HepG2 (cell line): ENCODE data around the gene LRRC25. TPM values are rescaled to one million over a fixed set of nuclear protein-coding genes. Genes with fewer than 3 reads are reported as not detected.

Source experiments
- AGO2 ChIP-seq: fragments of 200-400 bp; formaldehyde crosslinking; optimal IDR thresholded peaks from 2 replicates; pipeline ENCODE3; 2017; ENCODE audit warnings: mild to moderate bottlenecking, low read depth, low read length, moderate library complexity
- CBFB ChIP-seq: sonication (generic); formaldehyde crosslinking; IDR thresholded peaks from 2 replicates; pipeline ENCODE4 v1.4.0; 2020; ENCODE audit warnings: missing genetic modification reagents
- DNMT3B ChIP-seq: conservative IDR thresholded peaks from 2 replicates; pipeline ENCODE4 v1.6.1; 2016; ENCODE audit warnings: missing biosample characterization, control low read depth
- FIP1L1 ChIP-seq: fragments of 200-400 bp; formaldehyde crosslinking; IDR thresholded peaks from 2 replicates; pipeline ENCODE4 v1.6.1; 2018; ENCODE audit warnings: low read depth, mild to moderate bottlenecking, low read length, moderate library complexity, borderline replicate concordance; ENCODE audit not compliant: insufficient read depth
- GLI4 ChIP-seq: sonication (generic); formaldehyde crosslinking; IDR thresholded peaks from 2 replicates; pipeline ENCODE4 v1.5.1; 2020; ENCODE audit warnings: missing genetic modification reagents, mild to moderate bottlenecking, moderate library complexity, borderline replicate concordance
- GTF2F1 ChIP-seq: fragments of 150-350 bp; IDR thresholded peaks from 2 replicates; pipeline ENCODE4 v1.6.1; 2014; ENCODE audit warnings: low read length
- HMGXB3 ChIP-seq: sonication (generic); formaldehyde crosslinking; IDR thresholded peaks from 2 replicates; pipeline ENCODE4 v1.4.0; 2020; ENCODE audit warnings: missing genetic modification reagents, borderline replicate concordance
- HNRNPL ChIP-seq: fragments of 200-400 bp; formaldehyde crosslinking; IDR thresholded peaks from 2 replicates; pipeline ENCODE4 v1.6.1; 2017; ENCODE audit warnings: mild to moderate bottlenecking, low read depth, low read length
- IKZF1 ChIP-seq: fragments of 450-650 bp; IDR thresholded peaks from 2 replicates; pipeline ENCODE4 v1.7.1; 2016
- JUN ChIP-seq: sonication (generic); formaldehyde crosslinking; IDR thresholded peaks from 2 replicates; pipeline ENCODE4 v1.4.0; 2020; ENCODE audit warnings: mild to moderate bottlenecking, missing genetic modification reagents
- NFKBIZ ChIP-seq: IDR thresholded peaks from 2 replicates; pipeline ENCODE4 v1.6.1; 2018; ENCODE audit warnings: missing genetic modification reagents, missing compliant biosample characterization
- POGK ChIP-seq: sonication (generic); formaldehyde crosslinking; conservative IDR thresholded peaks from 2 replicates; pipeline ENCODE4 v1.8.0; 2022; ENCODE audit warnings: mild to moderate bottlenecking, moderate library complexity, missing genetic modification reagents
- SALL1 ChIP-seq: sonication (generic); formaldehyde crosslinking; IDR thresholded peaks from 2 replicates; pipeline ENCODE4 v1.8.0; 2022; ENCODE audit warnings: mild to moderate bottlenecking, missing genetic modification reagents
- STAT6 ChIP-seq: sonication (generic); formaldehyde crosslinking; IDR thresholded peaks from 2 replicates; pipeline ENCODE4 v1.4.0; 2020; ENCODE audit warnings: missing genetic modification reagents, mild to moderate bottlenecking, borderline replicate concordance
- TBX2 ChIP-seq: sonication (generic); formaldehyde crosslinking; IDR thresholded peaks from 2 replicates; pipeline ENCODE4 v1.5.0; 2020; ENCODE audit warnings: missing genetic modification reagents, mild to moderate bottlenecking, borderline replicate concordance
- ZNF230 ChIP-seq: sonication (generic); formaldehyde crosslinking; IDR thresholded peaks from 2 replicates; pipeline ENCODE4 v1.4.0; 2020; ENCODE audit warnings: mild to moderate bottlenecking, missing genetic modification reagents
- ZNF282 ChIP-seq: fragments of 450-650 bp; IDR thresholded peaks from 2 replicates; pipeline ENCODE4 v1.6.1; 2018; ENCODE audit not compliant: partially characterized antibody
- ZNF446 ChIP-seq: sonication (generic); formaldehyde crosslinking; IDR thresholded peaks from 2 replicates; pipeline ENCODE4 v1.5.0; 2020; ENCODE audit warnings: mild to moderate bottlenecking, missing genetic modification reagents
- ZNF614 ChIP-seq: IDR thresholded peaks from 2 replicates; pipeline ENCODE4 v1.6.1; 2018; ENCODE audit warnings: missing biosample characterization, missing genetic modification reagents, inconsistent platforms, borderline replicate concordance
- polyA plus RNA-seq, 8 experiments: library from polyadenylated mRNA; depleted of rRNA in 3 of 8; stranded (reverse) in 7 of 8; unstranded in 1 of 8; fragments of >200 nt; fragmentation: Illumina TruSeq in 4 of 8; extraction: Trizol in 4 of 8; gene quantifications; 2 replicates each; pipeline versions ENCODE4 v1.2.1 to v1.2.3, GENCODE V29; 2011 to 2016; ENCODE audit warnings: low read depth in 4 of 8, missing spikeins in 1 of 8, mixed read lengths in 1 of 8; ENCODE audit not compliant: insufficient read depth in 1 of 8
- total RNA-seq, 5 experiments: library from RNA; depleted of rRNA; stranded (reverse); fragments of >200 nt; fragmentation: Illumina TruSeq; extraction: Trizol; gene quantifications; 2 replicates each; pipeline ENCODE4 v1.2.3, GENCODE V29; 2016; ENCODE audit warnings: low read depth in 1 of 5

LRRC25 gene
- total and polyA plus RNA-seq, 2 of the 13 experiments (the other 11 are each of a cell fraction or from before 2014, with no cell fraction given): 0.13 to 0.53 TPM

- 0 out of 2 replicates have a peak, but pooled peaks have one; percentile 61 for TF ChIP-seq STAT6 (CRISPR knock-in tag)
- no peak for TF ChIP-seq POGK
- no peak for TF ChIP-seq DNMT3B (CRISPR knock-in tag)
- no peak for TF ChIP-seq JUN (CRISPR knock-in tag)
- peak; percentile 67 for TF ChIP-seq SALL1
- no peak for TF ChIP-seq GTF2F1
- peak; percentile 43; the same call in 1 of the 2 replicates for TF ChIP-seq HMGXB3
- TF ChIP-seq IKZF1: no peak
- TF ChIP-seq ZNF614 (CRISPR knock-in tag): peak; percentile 17; the same call in 1 of the 2 replicates
- no peak for TF ChIP-seq TBX2 (CRISPR knock-in tag)
- no peak for TF ChIP-seq ZNF282
- TF ChIP-seq FIP1L1: peak; percentile 90; the same call in 1 of the 2 replicates
- TF ChIP-seq NFKBIZ (CRISPR knock-in tag): no peak; the same call in 1 of the 2 replicates
- TF ChIP-seq ZNF446: 0 out of 2 replicates have a peak, but pooled peaks have one; percentile 19
- TF ChIP-seq GLI4 (CRISPR knock-in tag): no peak
- no peak for TF ChIP-seq AGO2
- no peak for TF ChIP-seq ZNF230 (CRISPR knock-in tag)
- TF ChIP-seq CBFB (CRISPR knock-in tag): no peak; the same call in 1 of the 2 replicates
- TF ChIP-seq HNRNPL: no peak
Observed at GRCh38 chr19:18390065-18390907, 7.1 kb downstream of the LRRC25 start (continued).
